SIG-M5 treated with dmso at 0.1 percent for 504 hours (cell line): Measurements from ENCODE around the gene TMEM33.

Experiments used
- DNase-seq: peaks from one replicate; lab custom pipeline; 2025; ENCODE audit not compliant: unreplicated experiment; lab: John Stamatoyannopoulos, UW

The TMEM33 gene

GRCh38 chr4:41939016-41939626 is 3.9 kb downstream of the TMEM33 start:
- peak; percentile 77 for DNase-seq

GRCh38 chr4:41940834-41941233 is 5.6 kb downstream of the TMEM33 start:
- DNase-seq: no peak

GRCh38 chr4:41943506-41943905 is 8.3 kb downstream of the TMEM33 start:
- no peak for DNase-seq

- no peak for DNase-seq
These were observed 8.9 kb downstream of the TMEM33 start for GRCh38 chr4:41944089-41944488.

- DNase-seq: no peak
These were observed 14.3 kb downstream of the TMEM33 start for GRCh38 chr4:41949531-41949930.

GRCh38 chr4:41957634-41958033 is 22.4 kb downstream of the TMEM33 start:
- peak; percentile 28 for DNase-seq

GRCh38 chr4:41963105-41963504 is 27.9 kb downstream of the TMEM33 start:
- DNase-seq: peak; percentile 19

GRCh38 chr4:41964401-41964800 is 29.2 kb downstream of the TMEM33 start:
- DNase-seq: no peak

GRCh38 chr4:41967392-41967791 is 32.2 kb downstream of the TMEM33 start:
- no peak for DNase-seq

- no peak for DNase-seq
These were observed 34.4 kb downstream of the TMEM33 start for GRCh38 chr4:41969671-41970070.

GRCh38 chr4:41975341-41975740 is 40.1 kb downstream of the TMEM33 start:
- no peak for DNase-seq

GRCh38 chr4:41976775-41977516 is 41.7 kb downstream of the TMEM33 start:
- no peak for DNase-seq

- no peak for DNase-seq
These were observed 42.5 kb downstream of the TMEM33 start for GRCh38 chr4:41977709-41978108.

- DNase-seq: no peak
These were observed 46.2 kb downstream of the TMEM33 start, which contains the start of gene DCAF4L1 for GRCh38 chr4:41981456-41981855. DCAF4L1 (plus strand) TSS chr4:41981756; CDS start chr4:41981793, 37 bp downstream.

- DNase-seq: no peak
These were observed 47.5 kb downstream of the TMEM33 start for GRCh38 chr4:41982716-41983115.

GRCh38 chr4:41985151-41985550 is 49.9 kb downstream of the TMEM33 start:
- no peak for DNase-seq

- DNase-seq: no peak
These were observed 54.8 kb downstream of the TMEM33 start for GRCh38 chr4:41989994-41990364.

- peak; percentile 90 for DNase-seq
These were observed 55.3 kb downstream of the TMEM33 start, which contains the start of gene SLC30A9 for GRCh38 chr4:41990365-41991111. SLC30A9 (plus strand) TSS chr4:41990530; CDS start chr4:41990652, 122 bp downstream.

- no peak for DNase-seq
These were observed 56.9 kb downstream of the TMEM33 start for GRCh38 chr4:41991916-41992767.

GRCh38 chr4:41992967-41993857 is 58.0 kb downstream of the TMEM33 start:
- no peak for DNase-seq
